Fibroblast of skin of left biceps (primary cell): ENCODE measurements around the gene CLTB.
"Not testable (repeated sequence)": the region's sequence is repeated elsewhere in the genome, so short reads cannot be mapped to it uniquely, and the experiment has no call there.

Experiments
- DNase-seq, 2 experiments: peaks; one replicate each; pipeline ENCODE4 v3.0.0-alpha.2; 2013; ENCODE audit warnings: low read depth in 2 of 2

Gene CLTB

GRCh38 chr5:176427971-176428370 is 11.6 kb upstream of the CLTB start:
- no peak for DNase-seq

DNA sequence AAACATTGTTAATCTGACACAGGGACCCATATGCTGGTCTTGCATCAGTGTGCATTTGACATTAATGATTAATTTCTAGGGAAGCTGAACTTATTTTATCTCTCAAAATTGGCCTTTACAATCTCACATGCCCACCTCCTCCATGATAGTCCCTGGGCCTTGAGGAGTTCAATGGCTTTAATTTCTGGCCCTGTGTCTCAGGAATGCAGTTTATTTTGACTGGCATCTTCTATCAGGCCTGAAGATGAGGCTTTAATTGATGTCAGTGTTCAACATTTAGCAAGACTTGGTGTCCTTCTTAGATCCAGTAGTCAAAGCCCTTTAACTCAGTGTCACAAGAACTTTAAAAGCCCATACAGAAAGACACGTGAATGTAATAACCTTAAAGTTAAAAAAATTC is 10.5 kb upstream of the CLTB start:
- no peak for DNase-seq

DNA sequence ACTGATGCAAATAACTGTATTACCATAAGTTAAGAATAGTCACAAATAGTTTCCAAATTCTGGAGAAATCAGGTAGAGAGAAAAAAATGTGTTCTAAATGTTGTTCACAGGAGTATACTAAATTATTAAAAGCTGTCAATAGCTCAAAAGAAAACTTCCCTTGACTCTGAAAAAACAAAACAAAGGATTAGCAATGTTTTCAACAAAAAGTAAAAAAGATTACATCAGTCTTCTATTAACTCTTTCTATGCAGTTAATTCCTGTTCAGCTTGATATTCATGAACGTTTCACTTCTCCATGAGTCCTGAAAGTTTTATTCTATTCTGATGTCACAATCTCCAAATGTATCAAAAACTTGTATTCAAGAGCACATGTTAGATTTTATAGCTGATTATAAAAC is 9.5 kb upstream of the CLTB start:
- DNase-seq = no peak

- DNase-seq = no peak
Observed at GRCh38 chr5:176425138-176425537, 8.8 kb upstream of the CLTB start.

- DNase-seq = no peak
Observed at GRCh38 chr5:176424181-176424580, 7.8 kb upstream of the CLTB start.

- no peak for DNase-seq
Observed at GRCh38 chr5:176420972-176421544, 4.7 kb upstream of the CLTB start.

DNA sequence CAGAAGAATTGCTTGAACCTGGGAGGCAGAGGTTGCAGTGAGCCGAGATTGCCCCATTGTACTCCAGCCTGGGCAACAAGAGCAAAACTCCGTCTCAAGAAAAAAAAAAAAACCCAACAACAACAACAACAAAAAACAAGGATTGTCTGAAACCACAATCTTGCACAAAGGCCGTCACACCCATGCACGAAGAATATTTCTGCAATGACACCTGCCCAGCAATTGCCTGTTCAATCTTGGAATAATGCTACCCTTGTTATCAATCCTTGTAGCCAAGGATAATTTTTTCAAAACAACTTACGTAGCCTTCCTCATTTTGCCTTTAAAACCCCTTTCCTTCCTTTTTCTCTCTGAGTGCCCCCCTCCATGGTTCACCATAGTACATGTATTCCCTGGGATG is 3.7 kb upstream of the CLTB start:
- DNase-seq = no peak

DNA sequence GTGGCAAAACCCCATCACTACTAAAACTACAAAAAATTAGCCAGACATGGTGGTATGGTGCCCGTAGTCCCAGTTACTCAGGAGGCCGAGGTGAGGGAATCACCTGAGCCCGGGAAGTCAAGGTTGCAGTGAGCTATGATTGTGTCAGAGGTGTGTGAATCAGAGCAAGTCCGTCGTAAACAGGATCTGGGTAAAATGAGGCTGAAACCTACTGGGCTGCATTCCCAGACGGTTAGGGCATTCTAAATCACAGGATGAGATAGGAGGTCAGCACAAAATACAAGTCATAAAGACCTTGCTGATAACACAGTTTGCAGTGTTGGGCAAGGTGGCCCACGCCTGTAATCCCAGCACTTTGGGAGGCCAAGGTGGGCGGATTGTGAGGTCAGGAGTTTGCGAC is 1.9 kb upstream of the CLTB start:
- no peak for DNase-seq

DNA sequence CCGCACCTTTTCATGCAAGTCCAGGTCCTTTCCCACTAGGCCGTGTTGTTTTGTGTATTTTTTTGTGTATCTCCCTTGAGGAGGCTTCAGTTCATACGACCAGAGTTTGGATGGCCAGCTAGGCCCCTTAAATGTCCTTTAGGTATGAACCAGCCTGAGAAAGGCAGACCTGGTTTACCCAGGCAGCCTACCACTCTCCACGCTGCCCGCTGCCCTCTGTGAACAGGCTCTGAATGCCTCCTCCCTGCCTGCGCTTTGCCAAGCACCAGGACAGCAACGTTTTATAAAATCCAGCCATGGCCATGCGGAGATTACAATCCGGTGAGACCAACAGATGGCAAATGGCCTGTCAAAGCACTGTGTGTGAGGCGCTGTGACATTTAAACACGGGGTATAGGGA is 626 bp upstream of the CLTB start:
- no peak for DNase-seq

DNA sequence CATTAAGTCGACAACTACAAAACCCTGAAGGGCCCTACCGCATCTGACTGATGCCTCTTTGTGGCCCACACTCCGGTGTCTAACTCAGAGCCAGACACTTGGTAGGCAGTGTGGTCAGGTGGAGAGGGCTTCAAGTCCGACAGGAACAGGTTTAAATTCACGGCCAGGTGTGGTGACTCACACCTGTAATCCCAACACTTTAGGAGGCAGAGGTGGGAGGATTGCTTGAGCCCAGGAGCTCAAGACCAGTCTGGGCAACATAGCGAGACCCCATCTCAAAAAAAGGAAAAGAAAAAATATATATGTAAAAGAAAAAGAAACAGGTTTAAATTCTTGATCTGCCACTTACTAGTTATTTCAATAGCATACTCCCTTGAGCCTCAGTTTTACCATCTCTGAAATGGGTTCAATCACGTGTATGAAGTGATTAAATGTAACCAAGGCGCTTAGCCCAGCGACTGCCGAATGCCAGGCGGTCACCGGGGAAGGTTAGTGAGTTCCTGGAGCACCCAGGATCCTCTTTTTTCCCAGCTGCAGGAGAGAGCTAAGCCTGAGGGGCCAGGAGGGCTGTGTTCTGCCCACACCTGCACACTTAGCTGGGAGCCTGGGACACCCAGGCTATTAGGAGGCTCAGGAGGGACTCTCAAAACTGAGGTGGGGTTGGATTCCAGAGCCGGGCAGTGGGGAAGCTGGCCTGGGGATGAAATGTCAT is 943 bp downstream of the CLTB start:
- no peak for DNase-seq

GRCh38 chr5:176414704-176415103 is 1.6 kb downstream of the CLTB start:
- DNase-seq = no peak

GRCh38 chr5:176413709-176414191 is 2.6 kb downstream of the CLTB start:
- DNase-seq = no peak

DNA sequence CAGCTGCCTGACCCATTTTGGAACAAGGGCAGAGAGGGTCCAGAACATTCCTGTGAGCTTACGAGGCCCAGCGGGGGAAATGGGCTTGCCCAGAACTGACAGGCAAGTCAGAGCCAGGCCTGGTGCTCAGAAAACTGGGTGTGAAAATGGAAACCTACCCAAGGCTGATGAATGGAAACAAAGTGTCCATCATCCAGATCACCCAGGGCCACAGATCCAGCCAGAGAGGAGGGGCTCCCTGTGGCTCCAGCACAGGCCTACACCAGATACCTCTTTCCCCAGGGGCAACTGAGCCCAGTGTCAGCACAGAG is 3.1 kb downstream of the CLTB start:
- DNase-seq = no peak

DNA sequence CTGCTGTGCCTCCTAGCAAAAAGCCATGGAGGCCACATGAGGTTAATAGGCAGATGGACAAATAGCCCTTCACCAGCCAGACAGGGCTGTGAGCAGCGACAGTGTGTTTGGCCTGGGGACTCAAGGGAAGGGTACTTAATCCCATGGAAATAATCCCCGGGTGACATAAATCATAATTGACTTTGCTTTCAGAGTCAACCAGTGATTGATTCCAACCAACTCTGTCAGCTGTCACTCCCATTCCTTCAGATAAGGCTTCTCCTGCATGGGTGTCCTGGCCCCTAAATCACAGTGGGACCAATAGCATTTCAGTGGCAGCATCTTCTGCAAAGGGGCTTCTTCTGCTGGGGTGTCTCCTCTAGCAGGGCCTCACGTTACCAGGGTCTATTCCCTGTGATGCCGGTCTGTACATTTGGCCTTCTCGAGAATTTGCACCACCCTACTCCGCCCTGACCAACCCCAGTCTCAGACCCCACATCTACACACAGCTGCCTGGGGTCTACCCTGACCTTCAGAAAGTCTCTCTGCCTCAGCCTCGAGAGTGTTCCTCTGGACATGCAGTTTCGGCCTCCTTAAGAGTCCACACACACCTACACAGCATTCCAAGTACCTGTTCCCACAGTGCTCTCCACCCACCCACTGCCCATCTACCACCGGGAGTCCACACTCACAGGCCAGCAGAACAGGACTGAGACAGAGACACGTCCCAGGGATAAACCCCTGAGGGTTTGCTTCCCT is 3.7 kb downstream of the CLTB start:
- no peak for DNase-seq

- DNase-seq = no peak
Observed at GRCh38 chr5:176410486-176411180, 5.7 kb downstream of the CLTB start.

DNA sequence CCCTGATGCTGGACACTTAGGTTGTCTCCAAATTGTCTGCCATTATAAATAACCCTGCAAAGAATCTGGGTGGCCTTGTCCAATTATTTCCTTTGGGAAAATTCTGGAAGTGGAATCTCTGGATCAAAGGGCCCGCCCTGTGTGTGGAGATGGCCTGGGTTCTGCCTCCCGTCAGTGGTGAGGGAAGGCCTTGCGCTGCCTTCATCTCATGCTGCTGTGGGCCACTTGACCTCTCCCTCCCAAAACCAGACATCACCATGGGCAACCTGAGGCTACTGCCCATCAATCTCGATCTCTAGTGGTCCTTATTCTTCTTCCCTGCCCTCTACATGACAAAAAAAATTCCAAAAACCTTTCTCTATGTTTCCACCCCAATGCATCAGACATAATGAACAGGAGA is 6.6 kb downstream of the CLTB start:
- no peak for DNase-seq

GRCh38 chr5:176408590-176408989 is 7.7 kb downstream of the CLTB start:
- no peak for DNase-seq

- not testable (repeated sequence) for DNase-seq
Observed at GRCh38 chr5:176408252-176408573, 8.1 kb downstream of the CLTB start.

GRCh38 chr5:176407456-176408251 is 8.7 kb downstream of the CLTB start:
- no peak for DNase-seq

DNA sequence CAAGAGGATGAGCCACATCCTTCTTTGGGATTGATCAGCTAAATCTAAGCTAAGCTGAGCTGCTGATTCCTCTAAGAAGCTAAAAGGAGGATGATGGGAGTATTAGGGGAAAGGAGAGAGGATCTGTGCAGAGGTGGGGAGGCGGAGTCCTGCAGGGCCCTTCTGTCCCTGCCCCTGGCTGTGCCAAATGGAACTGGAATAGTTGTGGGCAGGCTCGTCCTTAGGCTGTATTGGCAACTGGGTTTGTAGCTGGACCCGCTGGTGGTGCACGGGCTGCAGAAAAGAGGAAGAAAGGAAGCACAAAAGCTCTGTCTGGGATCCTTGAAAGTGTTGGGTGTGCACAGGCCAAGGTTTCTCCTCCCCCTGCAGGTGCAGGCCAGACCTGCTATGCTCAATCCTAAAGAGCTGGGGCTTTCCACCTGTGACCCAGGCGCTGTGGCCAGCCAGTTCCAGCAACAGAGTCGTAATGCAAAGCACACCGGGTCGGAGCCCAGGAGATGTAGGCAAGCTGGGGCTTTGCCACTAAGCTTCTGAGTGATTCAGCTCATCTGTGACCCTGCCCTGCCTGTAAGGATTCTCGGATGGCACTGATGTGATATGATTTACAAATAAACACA is 9.8 kb downstream of the CLTB start:
- no peak for DNase-seq

DNA sequence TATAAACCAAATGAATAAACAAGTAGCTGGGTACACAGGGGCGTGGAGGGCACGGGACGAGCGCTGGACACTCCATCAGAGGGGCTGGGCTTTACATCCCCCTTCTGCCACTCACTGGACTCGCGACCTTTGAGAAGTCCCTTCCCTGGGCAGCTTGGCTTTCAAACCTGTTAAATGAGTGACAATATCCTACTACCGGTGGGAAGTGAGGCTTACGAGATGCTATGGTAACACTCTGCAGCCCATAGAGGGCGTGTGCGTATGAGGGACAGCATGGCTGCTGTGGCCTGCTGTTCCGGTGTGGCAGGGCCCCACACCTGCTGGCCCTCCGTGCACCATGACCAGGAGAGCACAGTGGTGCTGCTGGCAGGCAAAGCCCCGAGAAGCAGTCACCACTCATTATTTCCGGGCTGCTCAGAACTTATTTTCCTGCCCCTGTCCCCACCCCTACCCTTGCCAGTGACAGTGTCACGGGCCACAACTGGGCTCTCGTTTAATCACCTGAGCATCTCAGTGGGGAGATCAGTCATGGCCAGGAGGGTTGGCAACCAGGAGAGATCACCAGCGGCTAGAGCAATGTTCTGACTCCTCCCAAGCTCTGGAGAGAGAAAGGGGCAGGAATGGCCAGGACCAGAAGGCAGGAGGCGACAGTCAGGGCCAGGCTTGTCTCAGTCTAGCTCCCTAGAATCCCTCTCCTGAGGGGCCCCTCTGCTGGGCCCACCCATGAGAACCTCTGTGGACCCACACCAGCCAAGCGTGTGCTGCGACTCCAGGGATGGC is 10.5 kb downstream of the CLTB start:
- DNase-seq = no peak
